GM21723 (cell line): Measurements from ENCODE around the gene RAB44.

ENCODE experiments used
- ATAC-seq: cut with Tn5 transposase; IDR thresholded peaks from one replicate; pipeline ENCODE4 v1.9.1; 2021; ENCODE audit warnings: mild to moderate bottlenecking, moderate library complexity; ENCODE audit not compliant: unreplicated experiment

Gene RAB44

DNA sequence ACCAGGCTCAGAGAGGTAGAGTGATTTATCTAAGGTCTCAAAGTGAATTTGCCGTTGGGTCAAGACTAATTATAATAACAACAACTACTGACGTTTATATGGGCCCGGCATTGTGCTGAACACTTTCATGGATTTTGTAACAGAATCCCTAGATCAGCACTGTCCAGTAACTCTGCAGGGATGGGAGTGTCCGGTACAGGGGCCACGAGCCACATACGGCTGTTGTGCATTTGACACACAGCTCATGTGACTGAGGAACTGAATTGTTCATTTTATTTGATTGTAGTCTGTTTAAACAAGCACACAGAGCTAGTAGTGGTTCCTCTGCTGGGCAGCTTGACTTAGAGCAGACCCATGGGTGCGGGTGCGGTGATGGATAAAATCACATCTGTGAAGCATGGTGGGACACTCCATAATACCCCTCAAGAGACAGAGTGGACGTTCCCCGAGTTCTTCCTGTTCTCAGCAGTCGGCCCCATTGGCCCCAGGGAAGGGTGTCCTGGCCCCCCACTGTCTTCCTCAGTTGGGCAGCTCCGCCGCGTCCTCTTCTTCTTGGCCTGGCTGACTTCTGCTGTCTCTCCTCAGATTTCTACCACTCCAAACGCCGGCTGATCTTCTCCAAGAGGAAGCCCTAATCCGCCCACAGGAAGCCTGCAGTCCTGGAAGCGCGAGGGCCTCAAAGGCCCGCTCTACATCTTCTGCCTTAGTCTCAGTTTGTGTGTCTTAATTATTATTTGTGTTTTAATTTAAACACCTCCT, 12.3 kb upstream of the RAB44 start:
- ATAC-seq = no peak

DNA sequence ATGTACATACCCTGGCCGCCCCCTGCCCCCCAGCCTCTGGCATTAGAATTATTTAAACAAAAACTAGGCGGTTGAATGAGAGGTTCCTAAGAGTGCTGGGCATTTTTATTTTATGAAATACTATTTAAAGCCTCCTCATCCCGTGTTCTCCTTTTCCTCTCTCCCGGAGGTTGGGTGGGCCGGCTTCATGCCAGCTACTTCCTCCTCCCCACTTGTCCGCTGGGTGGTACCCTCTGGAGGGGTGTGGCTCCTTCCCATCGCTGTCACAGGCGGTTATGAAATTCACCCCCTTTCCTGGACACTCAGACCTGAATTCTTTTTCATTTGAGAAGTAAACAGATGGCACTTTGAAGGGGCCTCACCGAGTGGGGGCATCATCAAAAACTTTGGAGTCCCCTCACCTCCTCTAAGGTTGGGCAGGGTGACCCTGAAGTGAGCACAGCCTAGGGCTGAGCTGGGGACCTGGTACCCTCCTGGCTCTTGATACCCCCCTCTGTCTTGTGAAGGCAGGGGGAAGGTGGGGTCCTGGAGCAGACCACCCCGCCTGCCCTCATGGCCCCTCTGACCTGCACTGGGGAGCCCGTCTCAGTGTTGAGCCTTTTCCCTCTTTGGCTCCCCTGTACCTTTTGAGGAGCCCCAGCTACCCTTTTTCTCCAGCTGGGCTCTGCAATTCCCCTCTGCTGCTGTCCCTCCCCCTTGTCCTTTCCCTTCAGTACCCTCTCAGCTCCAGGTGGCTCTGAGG, 11.5 kb upstream of the RAB44 start:
- no peak for ATAC-seq

DNA sequence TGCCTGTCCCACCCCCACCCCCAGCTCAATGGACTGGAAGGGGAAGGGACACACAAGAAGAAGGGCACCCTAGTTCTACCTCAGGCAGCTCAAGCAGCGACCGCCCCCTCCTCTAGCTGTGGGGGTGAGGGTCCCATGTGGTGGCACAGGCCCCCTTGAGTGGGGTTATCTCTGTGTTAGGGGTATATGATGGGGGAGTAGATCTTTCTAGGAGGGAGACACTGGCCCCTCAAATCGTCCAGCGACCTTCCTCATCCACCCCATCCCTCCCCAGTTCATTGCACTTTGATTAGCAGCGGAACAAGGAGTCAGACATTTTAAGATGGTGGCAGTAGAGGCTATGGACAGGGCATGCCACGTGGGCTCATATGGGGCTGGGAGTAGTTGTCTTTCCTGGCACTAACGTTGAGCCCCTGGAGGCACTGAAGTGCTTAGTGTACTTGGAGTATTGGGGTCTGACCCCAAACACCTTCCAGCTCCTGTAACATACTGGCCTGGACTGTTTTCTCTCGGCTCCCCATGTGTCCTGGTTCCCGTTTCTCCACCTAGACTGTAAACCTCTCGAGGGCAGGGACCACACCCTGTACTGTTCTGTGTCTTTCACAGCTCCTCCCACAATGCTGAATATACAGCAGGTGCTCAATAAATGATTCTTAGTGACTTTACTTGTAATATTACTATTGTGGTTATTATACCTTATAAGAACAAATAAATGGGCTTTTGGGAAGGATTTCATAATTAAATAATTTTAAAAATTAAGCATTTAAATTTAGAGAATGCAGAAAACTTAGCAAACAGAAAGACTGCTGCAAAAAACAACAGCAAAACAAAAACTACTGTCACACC, 10.7 kb upstream of the RAB44 start:
- no peak for ATAC-seq

DNA sequence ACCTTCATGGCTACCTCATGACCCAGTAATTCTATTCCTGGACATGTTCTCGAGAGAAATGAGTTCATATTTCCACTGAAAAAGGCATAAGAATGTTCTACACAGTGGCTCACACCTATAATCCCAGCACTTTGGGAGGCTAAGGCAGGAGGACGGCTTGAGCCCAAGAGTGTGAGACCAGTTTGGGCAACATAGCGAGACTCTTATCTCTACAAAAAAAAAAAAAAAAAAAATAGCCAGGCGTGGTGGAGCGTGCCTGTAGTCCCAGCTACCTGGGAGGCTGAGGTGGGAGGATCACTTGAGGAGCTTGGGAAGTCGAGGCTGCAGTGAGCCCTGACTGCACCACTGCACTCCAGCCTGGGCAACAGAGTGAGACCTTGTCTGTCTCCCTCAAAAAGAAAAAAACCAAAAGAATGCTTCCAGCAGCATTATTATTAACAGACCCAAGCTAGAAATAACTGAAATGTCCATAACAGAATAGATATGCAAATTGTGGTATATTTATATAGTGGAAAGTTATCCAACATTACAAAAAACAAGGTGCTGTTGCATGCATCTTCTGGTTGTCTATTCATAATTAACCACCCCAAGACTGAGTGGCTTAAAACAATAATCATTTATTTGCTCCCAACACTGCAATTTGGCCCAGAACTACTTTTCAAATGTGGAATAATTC, 9.4 kb upstream of the RAB44 start:
- no peak for ATAC-seq

DNA sequence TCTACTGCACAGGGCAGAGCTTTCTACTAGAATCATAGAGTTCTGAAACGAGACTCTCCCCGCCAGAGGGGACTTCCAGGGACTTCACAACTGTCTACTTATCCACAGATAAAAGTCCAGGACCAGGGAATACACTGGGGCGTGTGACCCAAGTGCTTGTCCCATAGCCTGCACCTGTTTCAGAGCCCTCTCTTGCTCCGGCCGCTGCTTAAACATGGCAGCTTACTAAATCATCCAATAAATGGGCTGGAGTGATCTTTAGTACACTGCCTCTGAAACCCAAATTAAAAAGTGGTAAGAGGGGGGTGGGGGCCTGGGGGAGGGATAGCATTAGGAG, 8.9 kb upstream of the RAB44 start:
- ATAC-seq = no peak

DNA sequence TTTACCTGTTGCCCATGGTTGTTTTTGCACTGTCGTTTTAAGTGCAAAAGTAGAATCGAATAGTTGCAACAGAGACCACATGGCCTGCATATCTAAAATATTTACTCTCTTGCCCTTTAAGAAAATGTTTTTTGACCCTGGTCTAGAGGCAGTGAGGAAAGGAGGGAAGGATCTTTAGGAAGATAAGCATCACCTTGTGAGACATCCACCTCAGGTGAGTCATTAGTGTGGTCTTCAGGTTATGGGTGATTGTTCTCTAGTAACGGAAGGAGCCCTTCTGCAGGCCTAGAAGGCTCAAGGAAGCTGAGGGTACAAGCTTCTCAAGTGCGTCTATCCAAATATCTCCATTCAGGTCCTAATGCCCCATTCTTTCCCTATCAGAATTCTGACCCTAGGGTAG, 6.6 kb upstream of the RAB44 start:
- no peak for ATAC-seq

DNA sequence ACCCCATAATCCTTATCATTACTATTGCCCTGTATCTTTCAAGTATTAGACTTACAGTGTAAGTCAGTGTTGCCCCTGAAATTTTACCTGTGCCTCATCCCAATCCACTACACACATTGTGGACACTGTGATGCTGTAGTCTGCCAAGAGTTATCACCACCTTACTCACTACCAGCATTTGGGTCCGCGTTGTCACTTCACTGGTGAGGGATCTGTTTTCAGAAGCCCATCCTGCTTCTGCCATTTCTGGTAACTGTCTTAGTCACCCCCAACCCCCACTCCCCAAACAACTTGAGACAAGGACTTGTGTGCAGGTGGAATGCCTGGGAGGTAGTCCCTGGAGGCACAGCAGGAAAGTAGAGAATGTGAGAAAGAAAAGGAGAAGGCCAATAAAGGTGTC, 6.0 kb upstream of the RAB44 start:
- no peak for ATAC-seq

DNA sequence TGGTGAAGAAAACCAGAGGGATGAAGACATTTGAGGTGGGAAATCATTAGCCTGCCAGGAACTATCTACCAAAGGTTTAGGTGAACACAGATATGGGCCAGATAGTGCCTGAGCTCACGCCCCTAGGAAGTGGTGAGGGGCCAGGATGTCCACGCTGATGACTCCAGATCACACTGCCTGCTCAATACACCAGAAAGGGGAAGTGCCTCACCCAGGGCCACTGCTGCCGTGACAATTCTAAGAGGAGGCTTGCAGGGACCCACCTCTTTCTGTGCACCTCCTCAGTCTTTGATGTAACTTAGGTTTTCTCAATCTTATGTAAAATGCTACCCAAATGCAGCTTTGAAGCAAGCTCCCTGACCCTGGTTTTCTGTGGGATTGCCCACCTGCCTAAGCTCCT, 5.4 kb upstream of the RAB44 start:
- ATAC-seq = peak; percentile 62

DNA sequence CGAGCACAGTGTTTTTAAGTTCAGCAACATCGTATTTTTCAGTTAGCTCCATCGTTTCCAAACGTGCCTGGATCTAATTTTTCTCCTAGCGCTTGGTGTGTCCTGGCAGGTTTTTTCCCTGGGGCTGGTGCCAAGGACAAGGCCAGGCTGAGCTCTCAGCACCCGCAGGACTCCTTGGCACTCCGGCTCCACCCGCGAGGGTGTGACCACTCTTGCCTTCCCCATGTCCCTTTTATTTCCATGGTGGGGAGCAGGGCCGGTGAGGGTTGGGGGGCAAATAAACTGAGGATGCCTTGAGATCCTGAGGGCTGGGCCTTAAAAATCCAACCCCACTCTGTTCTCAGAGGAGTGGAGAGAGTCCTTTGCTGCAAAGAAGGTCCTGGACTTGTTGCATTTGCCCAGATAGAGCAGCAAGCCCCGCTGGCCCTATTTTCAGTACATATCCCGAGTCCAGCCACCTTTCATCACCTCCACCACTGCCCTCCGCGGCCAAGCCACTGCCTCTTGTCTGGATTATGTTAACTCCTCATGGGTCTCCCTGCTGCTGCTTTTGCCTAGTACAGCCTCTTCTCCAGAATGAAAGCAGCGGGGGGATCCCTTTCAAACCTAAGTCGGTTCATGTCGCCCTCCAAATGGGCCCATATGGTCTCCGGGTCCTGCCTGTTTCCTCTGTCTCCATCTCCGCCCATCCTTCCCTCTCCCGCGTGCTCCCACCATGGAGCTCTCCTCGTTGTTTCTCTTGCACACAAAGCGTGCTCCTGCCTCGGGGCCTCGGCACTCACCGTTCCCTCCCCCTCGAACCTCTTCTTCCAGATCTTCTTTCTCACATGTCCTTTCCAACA, 4.5 kb upstream of the RAB44 start:
- no peak for ATAC-seq

DNA sequence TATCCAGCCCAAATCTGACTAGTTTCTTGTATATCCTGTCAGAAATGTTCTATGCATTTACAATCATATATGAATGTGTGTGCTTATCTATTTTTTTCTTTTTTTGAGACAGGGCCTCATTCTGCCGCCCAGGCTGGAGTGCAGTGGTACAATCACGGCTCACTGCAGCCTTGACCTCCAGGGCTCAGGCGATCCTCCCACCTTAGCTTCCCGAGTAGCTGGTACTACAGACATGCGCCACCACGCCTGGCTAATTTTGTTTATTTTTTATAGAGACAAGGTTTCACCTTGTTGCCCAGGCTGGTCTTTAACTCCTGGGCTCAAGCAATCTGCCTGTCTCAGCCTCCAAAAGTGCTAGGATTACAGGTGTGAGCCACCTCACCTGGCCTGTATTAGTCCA, 3.0 kb upstream of the RAB44 start:
- ATAC-seq = no peak

DNA sequence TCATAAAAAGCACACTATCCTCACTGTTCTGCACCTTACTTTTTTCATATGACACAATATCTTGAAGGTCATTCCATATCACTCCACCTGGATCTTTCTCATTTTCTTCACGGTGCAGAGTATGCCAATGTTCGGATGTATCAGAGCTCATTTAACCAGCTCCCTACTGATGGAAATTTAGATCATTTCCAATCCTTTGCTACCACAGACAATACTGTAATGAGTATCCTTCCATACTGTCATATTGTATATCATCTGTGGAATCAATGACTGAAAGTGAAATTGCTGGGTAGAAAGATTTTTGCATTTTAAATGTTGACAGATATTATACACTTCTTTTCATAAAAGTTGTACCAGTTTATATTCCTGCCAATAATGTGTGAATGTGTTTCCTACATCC, 2.2 kb upstream of the RAB44 start:
- ATAC-seq = no peak

DNA sequence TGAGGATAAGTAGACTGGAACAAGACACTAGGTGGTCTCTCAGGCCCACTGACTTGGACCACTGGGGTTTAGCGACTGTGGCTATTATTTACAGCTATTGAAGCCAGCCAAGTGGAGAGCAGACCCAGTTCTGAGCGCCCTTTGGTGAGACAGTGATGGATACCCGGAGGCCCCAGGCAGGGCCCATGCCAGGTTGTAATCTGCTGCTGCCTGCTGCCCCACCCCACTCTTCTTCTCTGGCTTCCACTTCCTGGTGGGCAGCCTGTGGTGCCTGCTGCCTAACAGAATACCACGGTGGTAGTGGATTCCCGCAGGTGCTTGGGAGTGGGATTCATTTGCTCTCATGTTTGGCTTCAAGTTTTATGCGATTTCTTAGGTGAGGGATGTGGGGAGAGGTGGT, 570 bp downstream of the RAB44 start:
- ATAC-seq = no peak

DNA sequence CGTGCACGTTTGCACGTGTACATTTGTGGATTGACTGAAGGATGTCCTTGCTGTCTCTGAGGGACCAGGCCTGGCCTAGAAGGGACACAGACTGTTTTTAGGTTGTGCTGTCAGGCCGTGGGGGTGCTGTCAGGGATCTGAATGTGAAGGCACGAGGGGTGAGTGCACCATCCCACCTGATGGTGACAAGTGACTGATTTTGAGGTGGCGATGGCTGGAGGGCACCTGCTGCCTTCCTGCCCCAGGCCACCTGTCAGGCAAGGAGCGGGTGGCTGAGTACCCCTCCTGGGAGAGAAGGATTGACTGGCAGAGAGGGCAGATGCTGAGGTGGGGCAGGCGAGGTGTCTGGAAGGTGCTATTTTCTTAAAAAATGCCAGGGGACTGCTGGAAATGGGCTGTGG, 1.2 kb downstream of the RAB44 start:
- no peak for ATAC-seq

DNA sequence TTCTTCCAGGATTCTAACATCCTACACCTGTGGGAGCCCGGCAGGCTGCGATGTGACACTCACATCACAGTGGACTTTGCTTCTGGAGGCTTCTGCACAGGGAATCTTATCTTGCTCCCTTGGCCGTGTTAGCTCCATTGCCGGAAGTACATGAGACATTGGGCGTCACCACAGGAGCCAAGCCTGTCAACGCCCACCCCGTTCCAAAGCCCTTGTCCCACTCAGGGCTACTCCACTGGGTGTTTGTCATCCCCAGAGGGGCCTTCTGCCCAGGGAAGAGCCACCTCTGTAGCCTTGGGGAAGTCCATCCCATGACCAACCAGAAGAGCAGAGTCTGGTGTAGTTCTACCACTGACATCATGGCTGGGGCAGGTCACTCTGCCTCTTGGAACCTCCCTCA, 1.7 kb downstream of the RAB44 start:
- no peak for ATAC-seq

DNA sequence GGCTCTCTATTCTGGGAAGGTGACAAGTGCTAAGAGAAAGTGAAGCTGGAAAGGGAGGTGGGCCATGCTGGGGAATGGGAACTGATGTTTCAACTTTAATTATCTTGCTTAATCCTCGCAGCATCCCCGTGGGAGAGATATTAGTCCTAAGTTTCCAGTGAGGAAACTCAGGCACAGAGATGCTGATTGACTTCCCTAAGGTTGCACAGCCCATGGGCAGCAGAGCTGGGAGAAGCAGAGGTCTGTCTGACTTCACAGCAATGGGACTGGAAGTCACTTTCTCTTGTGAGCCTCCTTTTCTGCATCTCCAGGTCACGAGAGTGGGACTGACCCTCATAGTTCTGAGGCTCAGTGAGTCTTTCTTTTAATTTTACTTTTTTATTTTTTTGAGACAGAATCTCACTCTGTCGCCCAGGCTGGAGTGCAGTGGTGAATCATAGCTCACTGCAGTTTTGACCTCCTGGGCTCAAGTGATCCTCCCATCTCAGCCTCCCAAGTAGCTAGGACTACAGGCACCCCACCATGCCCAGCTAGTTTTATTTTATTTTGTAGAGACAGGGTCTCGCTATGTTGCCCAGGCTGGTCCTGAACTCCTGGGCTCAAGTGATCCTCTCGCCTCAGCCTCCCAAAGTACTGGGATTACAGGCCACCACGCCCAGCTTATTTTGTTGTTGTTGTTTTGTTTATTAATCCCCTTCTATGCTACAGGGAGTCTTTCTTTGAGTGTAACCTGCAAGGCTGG, 2.6 kb downstream of the RAB44 start:
- no peak for ATAC-seq

DNA sequence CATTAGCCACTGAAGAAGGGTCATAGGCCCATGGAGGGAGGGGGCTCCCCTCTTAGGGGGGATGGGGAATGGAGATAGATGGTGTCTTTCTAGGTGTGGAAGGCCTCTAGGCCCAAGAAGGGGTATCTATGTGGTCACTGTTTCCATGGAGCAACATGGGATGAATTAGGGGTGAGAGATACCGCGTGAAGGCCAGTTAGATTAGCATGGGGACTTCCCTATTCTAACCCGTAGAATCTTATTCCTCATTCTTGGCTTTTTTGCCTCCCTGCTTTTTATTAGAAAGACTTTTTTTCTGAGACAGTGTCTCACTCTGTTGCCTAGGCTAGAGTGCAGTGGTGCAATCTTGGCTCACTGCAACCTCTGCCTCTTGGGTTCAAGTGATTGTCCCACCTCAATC, 3.2 kb downstream of the RAB44 start:
- no peak for ATAC-seq

DNA sequence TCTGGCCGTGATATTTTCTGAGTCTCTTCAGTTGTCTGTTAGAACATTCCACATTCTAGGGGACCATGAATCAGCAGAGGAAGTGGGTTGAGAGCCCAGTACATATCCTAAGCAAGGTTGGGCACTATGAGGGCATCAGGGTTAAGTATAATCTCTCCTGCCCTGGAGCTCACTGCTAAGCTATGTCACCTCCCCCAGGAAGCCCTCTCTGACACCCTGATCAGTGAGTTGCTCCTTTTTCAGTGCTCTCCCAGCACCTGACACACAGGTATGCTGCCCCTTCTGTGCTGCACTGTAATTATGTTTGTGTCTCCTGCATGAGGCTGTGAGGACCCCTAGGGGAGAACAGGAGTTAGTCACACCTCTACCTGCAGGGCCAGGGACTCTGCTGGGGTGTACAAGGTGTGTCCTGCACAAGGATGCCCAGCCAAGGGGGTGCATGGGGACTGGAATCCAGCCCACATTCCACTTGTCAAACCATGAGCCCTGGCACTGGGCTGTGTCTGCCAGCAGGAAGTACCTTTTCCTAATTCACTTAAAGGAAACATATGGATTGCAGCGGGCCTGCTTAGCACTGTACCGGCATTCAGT, 3.9 kb downstream of the RAB44 start:
- ATAC-seq = no peak

DNA sequence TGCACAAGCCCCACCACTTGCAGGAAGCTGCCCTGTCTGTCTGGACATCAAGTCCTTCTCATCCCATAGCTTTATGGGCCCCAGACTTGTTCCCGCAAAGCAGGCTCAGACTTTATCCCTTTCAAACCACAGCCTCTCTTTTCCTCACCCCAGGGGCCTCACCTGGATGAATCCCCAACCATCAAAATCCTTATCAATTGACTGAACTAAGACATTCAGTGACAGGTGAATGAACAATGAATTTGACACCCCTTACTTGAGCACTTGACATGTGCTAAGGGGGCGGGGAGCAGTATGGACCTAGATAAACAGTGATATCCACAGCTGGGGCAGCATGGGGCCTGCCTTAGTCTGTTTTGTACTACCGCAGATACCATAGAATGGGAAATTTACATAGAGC, 5.0 kb downstream of the RAB44 start:
- no peak for ATAC-seq

DNA sequence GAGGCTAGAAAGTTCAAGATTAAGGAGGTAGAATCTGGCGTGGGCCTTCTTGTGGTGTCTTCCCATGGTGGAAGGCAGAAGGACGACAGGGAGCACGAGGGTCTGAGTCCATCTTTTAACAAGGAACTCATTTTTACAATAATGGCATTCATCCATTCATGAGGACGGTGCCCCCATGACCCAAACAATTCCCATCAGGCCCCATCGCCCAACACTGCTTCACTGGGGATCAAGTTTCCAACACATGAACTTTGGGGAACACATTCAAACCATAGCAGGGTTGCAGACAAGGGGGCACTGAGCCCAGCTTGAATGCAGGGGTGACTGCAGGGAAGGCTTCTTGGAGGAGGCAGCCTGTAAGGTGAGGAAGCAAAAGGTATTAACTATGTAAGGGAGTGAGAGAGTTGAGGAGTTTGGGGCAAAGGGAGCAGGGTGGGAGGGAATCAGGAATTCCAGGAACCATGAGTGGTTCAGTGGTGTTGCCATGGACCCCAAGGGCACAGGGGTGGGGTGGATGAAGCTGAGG, 5.5 kb downstream of the RAB44 start:
- ATAC-seq = no peak
